BJ (cell line): ENCODE measurements around the gene ZNF695. TPM values are rescaled to one million over a fixed set of nuclear protein-coding genes. Genes with fewer than 3 reads are reported as not detected.
A peak's percentile ranks its signal among the peaks of the same experiment; 100 is the strongest.

ENCODE experiments used
- CTCF ChIA-PET: fragments of 350-600 bp; formaldehyde crosslinking; extraction: SDS; loops from one replicate; lab custom pipeline; 2021; ENCODE audit warnings: antibody characterized with exemption, inconsistent platforms; lab: Yijun Ruan, JAX
- POLR2A ChIA-PET: fragments of 300-600 bp; sonication (Branson Sonifier 250); formaldehyde crosslinking; extraction: SDS; loops from one replicate; lab custom pipeline; 2021; ENCODE audit warnings: antibody characterized with exemption; lab: Charles Lee
- DNase-seq: peaks from one replicate; pipeline ENCODE4 v3.0.0-alpha.2; 2011; ENCODE audit warnings: low read depth
- H3K27me3 ChIP-seq: 2 replicates; pipeline ENCODE4 v1.6.0; 2011; ENCODE audit warnings: low read length; ENCODE audit not compliant: control insufficient read depth, insufficient read depth
- H3K36me3 ChIP-seq: 2 replicates; pipeline ENCODE4 v1.5.1; 2011; ENCODE audit warnings: low read length; ENCODE audit not compliant: control insufficient read depth, insufficient read depth
- H3K4me3 ChIP-seq: 2 replicates; pipeline ENCODE4 v1.5.1; 2011; ENCODE audit warnings: low read depth, mild to moderate bottlenecking, control low read depth, low read length
- CTCF ChIP-seq: IDR thresholded peaks from 2 replicates; pipeline ENCODE4 v1.5.1; 2011; ENCODE audit warnings: low read depth, mild to moderate bottlenecking, control low read depth, inconsistent platforms, low read length, moderate library complexity; ENCODE audit not compliant: insufficient read depth
- polyA minus RNA-seq: library from RNA; depleted of rRNA, polyadenylated mRNA; stranded (reverse); fragments of >200 nt; gene quantifications from 2 replicates; pipeline ENCODE4 v1.2.3, GENCODE V29; 2011; rRNA and poly(A)+ RNA removed
- polyA plus RNA-seq: library from polyadenylated mRNA; depleted of rRNA; stranded (reverse); fragments of >200 nt; gene quantifications from 2 replicates; pipeline ENCODE4 v1.2.3, GENCODE V29; 2011; rRNA removed

ZNF695 gene
- polyA plus RNA-seq (0.76 and 1.0 TPM in 2 replicates), polyA minus RNA-seq (0.62 and 1.3 TPM in 2 replicates)

- Histone ChIP-seq H3K36me3 (no peaks in the 10 kb centered on the region), H3K4me3 (peak within 1 kb of the TSS; percentile 68), H3K27me3 (no peaks in the 10 kb centered on the region)
- ChIA-PET POLR2A (no interaction called here), CTCF (no interaction called here)
- peak; percentile 58 for DNase-seq
- no peak for TF ChIP-seq CTCF
Measured at GRCh38 chr1:247007511-247008405, at the start of gene ZNF695. ZNF695 (minus strand) TSS chr1:247008057; CDS start chr1:247007908, 149 bp downstream.

- Histone ChIP-seq H3K4me3 (no peak overlapping the region), H3K27me3 (no peaks in the 10 kb centered on the region), H3K36me3 (no peaks in the 10 kb centered on the region)
- no peak for DNase-seq
- ChIA-PET POLR2A (no interaction called here), CTCF (no interaction called here)
- TF ChIP-seq CTCF: no peak
Measured at GRCh38 chr1:247056071-247056470, 48.2 kb upstream of the ZNF695 start.

GRCh38 chr1:247054992-247055415 lies 47.1 kb upstream of the ZNF695 start:
- DNase-seq: no peak
- Histone ChIP-seq H3K27me3 (no peaks in the 10 kb centered on the region), H3K4me3 (no peak overlapping the region), H3K36me3 (no peaks in the 10 kb centered on the region)
- ChIA-PET POLR2A (no interaction called here), CTCF (no interaction called here)
- no peak for TF ChIP-seq CTCF

GRCh38 chr1:247047702-247048101 lies 39.8 kb upstream of the ZNF695 start:
- no peak overlapping the region for H3K4me3 ChIP-seq
- POLR2A ChIA-PET: no interaction called here
- no peak for DNase-seq
- TF ChIP-seq CTCF: no peak
- CTCF ChIA-PET: no interaction called here
- no peaks in the 10 kb centered on the region for H3K36me3 ChIP-seq
- H3K27me3 ChIP-seq: no peaks in the 10 kb centered on the region

- TF ChIP-seq CTCF: no peak
- CTCF ChIA-PET: no interaction called here
- Histone ChIP-seq H3K36me3 (no peaks in the 10 kb centered on the region), H3K27me3 (no peaks in the 10 kb centered on the region), H3K4me3 (no peak overlapping the region)
- DNase-seq: no peak
- POLR2A ChIA-PET: no interaction called here
Measured at GRCh38 chr1:247047260-247047659, 39.4 kb upstream of the ZNF695 start.
